Vagina (tissue), 2 donors: ENCODE measurements around the gene GLYATL2. TPM values are rescaled to one million over a fixed set of nuclear protein-coding genes. Genes with fewer than 3 reads are reported as not detected.

ENCODE experiments used
- DNase-seq, 2 donors: peaks; one replicate each; pipeline ENCODE4 v3.0.0-alpha.2; 2017; ENCODE audit errors: extremely low spot score in 2 of 2
- H3K27ac ChIP-seq: fragments of 200-600 bp; sonication (generic); one replicate; pipeline ENCODE4 v1.5.1; 2019
- H3K27me3 ChIP-seq: fragments of 200-600 bp; sonication (generic); one replicate; pipeline ENCODE4 v1.5.1; 2019
- H3K36me3 ChIP-seq, 2 donors: fragments of 200-600 bp; sonication (generic); one replicate each; pipeline ENCODE4 v1.5.1; 2017 to 2019
- H3K4me1 ChIP-seq: fragments of 200-600 bp; sonication (generic); one replicate; pipeline ENCODE4 v1.5.1; 2019
- H3K4me3 ChIP-seq, 2 donors: fragments of 200-600 bp; sonication (generic); 1 replicate in 1 of 2; 2 replicates in 1 of 2; pipeline ENCODE4 v1.5.1; 2016 to 2019
- H3K9me3 ChIP-seq: fragments of 200-600 bp; sonication (generic); one replicate; pipeline ENCODE4 v1.5.1; 2019
- CTCF ChIP-seq, 3 experiments: fragments of 450-650 bp in 2 of 3; fragments of 200-600 bp in 1 of 3; sonication (generic) in 1 of 3; IDR thresholded peaks; one replicate each; pipeline ENCODE4 v1.5.1; 2017 to 2019; ENCODE audit warnings: antibody characterized with exemption in 3 of 3, mild to moderate bottlenecking in 2 of 3, moderate library complexity in 2 of 3
- POLR2A ChIP-seq, 2 donors: fragments of 450-650 bp; IDR thresholded peaks; one replicate each; pipeline ENCODE4 v1.6.1; 2017; ENCODE audit warnings: antibody characterized with exemption in 2 of 2, mild to moderate bottlenecking in 2 of 2, moderate library complexity in 2 of 2
- POLR2AphosphoS5 ChIP-seq, 2 donors: sonication (generic); formaldehyde crosslinking; IDR thresholded peaks; one replicate each; pipeline ENCODE4 v1.9.0; 2017; ENCODE audit warnings: antibody characterized with exemption in 2 of 2, mild to moderate bottlenecking in 2 of 2, low read depth in 1 of 2; ENCODE audit not compliant: insufficient read depth in 1 of 2
- intact Hi-C: fragments of 100-400 bp; cut with DNase I; formaldehyde crosslinking; loops from one replicate; pipeline ENCODE4 v1.15.1; 2023
- total RNA-seq: library from RNA; depleted of rRNA; stranded (reverse); fragments of >200 nt; gene quantifications from one replicate; pipeline ENCODE4 v1.2.3, GENCODE V29; 2016

GLYATL2 gene
- total RNA-seq, 1 donor from 2014 or later = not detected

GRCh38 chr11:58880166-58880565, 35.7 kb upstream of the GLYATL2 start:
- no peak overlapping the region for H3K4me3 ChIP-seq
- intact Hi-C loops = no loop called here

GRCh38 chr11:58867556-58867955, 23.1 kb upstream of the GLYATL2 start:
- H3K9me3 ChIP-seq = no peaks in the 10 kb centered on the region
- no peak for DNase-seq
- no peak for TF ChIP-seq CTCF (IDR thresholded peaks at IDR 0.05)
- TF ChIP-seq POLR2A (IDR thresholded peaks at IDR 0.05) = no peak
- no peak for TF ChIP-seq POLR2AphosphoS5 (IDR thresholded peaks at IDR 0.05; ENCODE audit: insufficient read depth in 1 of 2, low read depth in 1 of 2)
- H3K4me1 ChIP-seq = no peaks in the 10 kb centered on the region
- H3K36me3 ChIP-seq = no peaks in the 10 kb centered on the region
- no peaks in the 10 kb centered on the region for H3K27me3 ChIP-seq
- intact Hi-C loops = no loop called here
- H3K4me3 ChIP-seq = no peak overlapping the region
- H3K27ac ChIP-seq = no peak overlapping the region

More at GRCh38 chr11:58880166-58880565, 35.7 kb upstream of the GLYATL2 start:
- Histone ChIP-seq H3K9me3 (no peaks in the 10 kb centered on the region), H3K4me1 (no peaks in the 10 kb centered on the region), H3K27ac (no peak overlapping the region), H3K36me3 (no peaks in the 10 kb centered on the region), H3K27me3 (no peaks in the 10 kb centered on the region)
- TF ChIP-seq CTCF (IDR thresholded peaks at IDR 0.05) = no peak
- no peak for TF ChIP-seq POLR2AphosphoS5 (IDR thresholded peaks at IDR 0.05; ENCODE audit: insufficient read depth in 1 of 2, low read depth in 1 of 2)
- no peak for TF ChIP-seq POLR2A (IDR thresholded peaks at IDR 0.05)
- DNase-seq = no peak

GRCh38 chr11:58866788-58867187, 22.3 kb upstream of the GLYATL2 start:
- no peak for DNase-seq
- Histone ChIP-seq H3K27ac (no peak overlapping the region), H3K27me3 (no peaks in the 10 kb centered on the region), H3K4me1 (no peaks in the 10 kb centered on the region), H3K36me3 (no peaks in the 10 kb centered on the region), H3K9me3 (no peaks in the 10 kb centered on the region), H3K4me3 (no peak overlapping the region)
- intact Hi-C loops = no loop called here
- TF ChIP-seq POLR2A (IDR thresholded peaks at IDR 0.05) = no peak

GRCh38 chr11:58864335-58864734, 19.8 kb upstream of the GLYATL2 start:
- H3K27me3 ChIP-seq = no peaks in the 10 kb centered on the region
- intact Hi-C loops = no loop called here
- H3K9me3 ChIP-seq = no peaks in the 10 kb centered on the region
- H3K4me1 ChIP-seq = no peaks in the 10 kb centered on the region
- H3K4me3 ChIP-seq = no peak overlapping the region
- H3K36me3 ChIP-seq = no peaks in the 10 kb centered on the region
- H3K27ac ChIP-seq = no peak overlapping the region
- TF ChIP-seq POLR2A (IDR thresholded peaks at IDR 0.05) = no peak
- TF ChIP-seq CTCF (IDR thresholded peaks at IDR 0.05) = no peak
- no peak for TF ChIP-seq POLR2AphosphoS5 (IDR thresholded peaks at IDR 0.05; ENCODE audit: insufficient read depth in 1 of 2, low read depth in 1 of 2)
- DNase-seq = no peak

GRCh38 chr11:58863697-58864096, 19.2 kb upstream of the GLYATL2 start:
- H3K36me3 ChIP-seq = no peaks in the 10 kb centered on the region
- H3K4me1 ChIP-seq = no peaks in the 10 kb centered on the region
- no peak overlapping the region for H3K4me3 ChIP-seq
- no peaks in the 10 kb centered on the region for H3K27me3 ChIP-seq
- H3K27ac ChIP-seq = no peak overlapping the region
- DNase-seq = no peak
- intact Hi-C loops = no loop called here
- no peaks in the 10 kb centered on the region for H3K9me3 ChIP-seq
- TF ChIP-seq POLR2AphosphoS5 (IDR thresholded peaks at IDR 0.05; ENCODE audit: insufficient read depth in 1 of 2, low read depth in 1 of 2) = no peak
- no peak for TF ChIP-seq CTCF (IDR thresholded peaks at IDR 0.05)
- no peak for TF ChIP-seq POLR2A (IDR thresholded peaks at IDR 0.05)

- H3K27me3 ChIP-seq = no peaks in the 10 kb centered on the region
- DNase-seq = no peak
- no peak for TF ChIP-seq POLR2A (IDR thresholded peaks at IDR 0.05)
- TF ChIP-seq CTCF (IDR thresholded peaks at IDR 0.05) = no peak
- no peak for TF ChIP-seq POLR2AphosphoS5 (IDR thresholded peaks at IDR 0.05; ENCODE audit: insufficient read depth in 1 of 2, low read depth in 1 of 2)
- no peaks in the 10 kb centered on the region for H3K36me3 ChIP-seq
- no peak overlapping the region for H3K4me3 ChIP-seq
- no peaks in the 10 kb centered on the region for H3K4me1 ChIP-seq
- intact Hi-C loops = no loop called here
- H3K9me3 ChIP-seq = no peaks in the 10 kb centered on the region
- H3K27ac ChIP-seq = no peak overlapping the region
Measured at GRCh38 chr11:58861533-58861932, 17.0 kb upstream of the GLYATL2 start.
